ENCODE data around the gene COL12A1.
A peak's percentile ranks its signal among the peaks of the same experiment; 100 is the strongest.
"Not testable (repeated sequence)": the region's sequence is repeated elsewhere in the genome, so short reads cannot be mapped to it uniquely, and the experiment has no call there.

Gene COL12A1

GRCh38 chr6:75211920-75212590 is 6.2 kb upstream of the COL12A1 start:
- no peak for DNase-seq

GRCh38 chr6:75210885-75211739 is 5.3 kb upstream of the COL12A1 start:
- peak; percentile 28 to 58 for DNase-seq

GRCh38 chr6:75209184-75209723 is 3.4 kb upstream of the COL12A1 start:
- no peak for DNase-seq

- peak; percentile 48 to 56 for DNase-seq
Measured at GRCh38 chr6:75208298-75209183, 2.7 kb upstream of the COL12A1 start.

- no peak for DNase-seq
Measured at GRCh38 chr6:75206576-75207342, 906 bp upstream of the COL12A1 start.

GRCh38 chr6:75204959-75205775 is 686 bp downstream of the COL12A1 start:
- no peak for DNase-seq

- peak; percentile 7 to 36 for DNase-seq
Measured at GRCh38 chr6:75204217-75204958, 1.5 kb downstream of the COL12A1 start.

GRCh38 chr6:75203721-75204120 is 2.1 kb downstream of the COL12A1 start:
- no peak for DNase-seq

GRCh38 chr6:75202676-75203131 is 3.1 kb downstream of the COL12A1 start:
- no peak for DNase-seq

GRCh38 chr6:75201901-75202672 is 3.8 kb downstream of the COL12A1 start:
- DNase-seq = no peak

- no peak for DNase-seq
Measured at GRCh38 chr6:75201021-75201420, 4.8 kb downstream of the COL12A1 start.

GRCh38 chr6:75199889-75200288 is 6.0 kb downstream of the COL12A1 start:
- no peak for DNase-seq

GRCh38 chr6:75196081-75196687 is 9.7 kb downstream of the COL12A1 start:
- no peak for DNase-seq

- DNase-seq = no peak
Measured at GRCh38 chr6:75188221-75188925, 17.5 kb downstream of the COL12A1 start.

- DNase-seq = not testable (repeated sequence)
Measured at GRCh38 chr6:75186581-75186980, 19.3 kb downstream of the COL12A1 start.

GRCh38 chr6:75183099-75183541 is 22.7 kb downstream of the COL12A1 start:
- no peak for DNase-seq

GRCh38 chr6:75180864-75181263 is 25.0 kb downstream of the COL12A1 start:
- no peak for DNase-seq

GRCh38 chr6:75178757-75179156 is 27.1 kb downstream of the COL12A1 start:
- no peak for DNase-seq

Measured in NCI-H446 (cell line).